NCI-H510A (cell line): Measurements from ENCODE around the gene DVL3.
"Not testable (repeated sequence)": the region's sequence is repeated elsewhere in the genome, so short reads cannot be mapped to it uniquely, and the experiment has no call there.

Experiments
- DNase-seq: peaks from one replicate; lab custom pipeline; 2025; lab: John Stamatoyannopoulos, UW

The DVL3 gene

DNA sequence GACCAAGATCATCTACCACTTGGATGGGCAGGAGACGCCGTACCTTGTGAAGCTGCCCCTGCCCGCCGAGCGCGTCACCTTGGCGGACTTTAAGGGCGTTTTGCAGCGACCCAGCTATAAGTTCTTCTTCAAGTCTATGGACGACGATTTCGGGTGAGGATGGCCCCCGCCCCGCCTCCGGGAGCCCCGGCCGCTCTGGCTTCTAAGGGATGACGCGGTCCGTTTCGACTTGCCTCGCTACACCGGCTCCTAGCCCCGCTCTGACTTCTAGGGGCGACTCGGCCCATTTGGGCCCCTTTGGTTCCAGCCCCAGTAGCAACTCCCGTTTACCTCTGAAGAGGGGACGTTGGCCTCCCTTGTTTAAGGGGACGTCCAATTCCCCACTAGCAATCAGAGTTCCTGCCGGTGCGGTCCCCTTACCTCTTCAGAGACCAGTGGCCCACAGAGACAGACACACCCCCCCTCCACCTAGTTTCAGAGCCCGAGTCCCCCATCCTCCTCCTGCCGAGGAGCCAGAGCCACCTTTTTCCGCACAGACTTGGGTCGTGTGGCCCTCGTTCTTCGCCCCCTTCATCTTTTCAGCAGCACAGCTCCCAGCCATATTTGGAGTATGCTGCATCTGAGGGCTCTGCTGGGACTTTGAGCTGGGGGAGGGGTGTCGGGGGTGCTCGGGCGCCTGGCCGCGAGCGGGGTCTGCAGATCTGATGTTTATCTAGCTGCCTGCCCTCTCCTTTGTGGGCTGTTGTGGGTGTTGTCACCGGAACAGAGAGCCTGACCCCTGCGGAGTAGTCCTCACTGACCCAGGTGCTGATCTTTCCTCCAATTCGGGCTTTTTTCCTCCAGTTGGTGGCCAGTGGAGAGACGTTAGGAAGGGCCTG is 706 bp downstream of the DVL3 start:
- DNase-seq: no peak

DNA sequence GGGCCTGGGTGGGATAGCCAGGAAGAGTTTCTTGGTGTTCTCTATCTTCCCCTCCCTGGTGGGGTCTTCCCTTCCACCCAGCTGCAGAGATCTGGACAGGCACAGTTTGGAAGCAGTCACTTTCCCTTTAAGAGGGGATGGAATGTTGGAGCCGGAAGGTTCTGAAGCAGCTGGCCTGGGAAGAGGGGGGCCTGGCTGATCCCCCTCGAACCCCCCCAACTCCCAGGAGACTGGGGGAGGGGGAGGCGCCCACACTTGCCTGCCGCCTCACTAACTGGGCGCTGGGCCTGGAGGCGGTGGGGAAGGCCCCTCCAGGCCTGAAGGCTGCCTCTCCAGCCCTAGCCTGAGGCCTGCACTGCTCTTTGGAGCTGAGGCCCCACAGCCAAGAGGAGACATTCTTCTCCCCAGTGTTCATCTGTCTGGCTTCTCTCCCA is 1.4 kb downstream of the DVL3 start:
- DNase-seq: no peak

DNA sequence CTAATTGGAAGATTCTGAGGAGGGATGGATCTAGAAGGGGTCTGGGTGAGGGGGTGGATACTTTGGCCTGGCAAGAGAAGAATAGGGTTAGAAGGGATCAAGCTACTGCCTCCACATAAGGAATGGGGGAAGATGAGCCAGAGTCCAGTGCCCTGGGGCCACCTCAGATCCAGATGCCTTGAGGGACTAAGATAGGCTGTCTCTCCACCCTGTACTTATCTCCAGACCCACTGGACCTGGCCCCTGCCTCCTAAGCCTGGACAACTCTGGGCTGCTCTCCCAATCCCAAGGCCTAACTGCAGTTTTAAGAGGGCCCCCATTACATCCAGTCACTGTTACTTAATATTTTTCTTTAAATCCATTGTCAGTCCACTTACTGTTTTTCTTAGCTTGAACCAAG is 2.0 kb downstream of the DVL3 start:
- DNase-seq: no peak

DNA sequence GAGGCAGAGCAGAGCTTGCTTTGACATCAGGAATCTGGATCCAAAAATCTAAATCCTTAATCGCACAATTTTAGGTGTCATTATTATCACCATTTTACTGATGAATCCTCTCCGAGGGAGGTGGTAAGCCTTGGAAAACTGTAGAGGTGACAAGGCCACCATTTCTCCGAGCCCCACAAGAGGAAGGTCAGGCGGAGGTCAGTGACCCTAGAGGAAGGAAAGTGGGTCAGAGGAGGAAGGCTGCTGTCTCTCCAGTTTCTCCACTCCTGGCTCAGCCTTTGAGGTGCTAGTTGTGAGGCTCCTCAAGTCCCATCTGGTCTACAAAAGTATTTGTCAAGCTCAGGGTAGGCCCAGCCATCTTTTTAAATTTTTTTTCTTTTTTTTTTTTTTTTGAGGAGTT is 3.2 kb downstream of the DVL3 start:
- DNase-seq: no peak

DNA sequence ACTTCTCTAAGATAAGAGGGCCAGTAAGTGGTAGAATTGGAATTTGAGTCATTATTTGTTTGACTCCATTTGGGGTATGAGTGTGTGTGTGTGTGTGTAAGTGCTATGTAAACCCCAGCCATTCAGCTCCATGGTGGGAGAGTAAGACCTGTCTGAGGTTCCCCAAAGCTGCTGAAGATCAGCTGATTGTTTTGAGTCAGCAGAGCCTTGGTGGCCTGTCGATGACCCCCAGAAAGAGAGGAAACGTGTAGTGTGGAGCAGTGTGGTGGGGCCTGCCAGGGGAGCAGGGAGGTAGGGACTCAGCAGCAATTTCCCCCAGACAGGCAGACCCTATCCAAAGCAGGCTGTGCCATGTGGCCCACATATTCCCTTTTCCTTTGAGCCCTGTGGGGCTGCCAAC is 5.3 kb downstream of the DVL3 start:
- DNase-seq: no peak

DNA sequence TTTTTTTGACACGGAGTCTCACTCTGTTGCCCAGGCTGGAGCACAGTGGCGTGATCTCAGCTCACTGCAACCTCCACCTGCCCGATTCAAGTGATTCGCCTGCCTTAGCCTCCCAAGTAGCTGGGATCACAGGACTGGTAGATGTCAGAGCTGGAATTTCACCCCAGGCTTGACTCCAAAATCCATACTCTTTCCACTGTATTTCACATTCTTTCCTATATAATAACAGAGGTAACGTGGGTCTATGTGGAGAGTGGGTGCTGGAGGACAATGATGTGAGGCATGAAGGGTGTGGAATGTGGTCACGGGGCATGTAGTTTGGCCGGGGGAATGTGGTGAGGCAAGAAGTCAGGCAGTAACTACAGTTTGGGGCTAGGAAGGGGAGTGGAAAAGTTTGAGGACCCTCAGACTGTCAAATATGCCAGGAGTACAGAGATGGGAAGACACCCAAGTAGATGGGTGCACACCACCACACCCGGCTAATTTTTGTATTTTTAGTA is 7.4 kb downstream of the DVL3 start:
- DNase-seq: not testable (repeated sequence)

DNA sequence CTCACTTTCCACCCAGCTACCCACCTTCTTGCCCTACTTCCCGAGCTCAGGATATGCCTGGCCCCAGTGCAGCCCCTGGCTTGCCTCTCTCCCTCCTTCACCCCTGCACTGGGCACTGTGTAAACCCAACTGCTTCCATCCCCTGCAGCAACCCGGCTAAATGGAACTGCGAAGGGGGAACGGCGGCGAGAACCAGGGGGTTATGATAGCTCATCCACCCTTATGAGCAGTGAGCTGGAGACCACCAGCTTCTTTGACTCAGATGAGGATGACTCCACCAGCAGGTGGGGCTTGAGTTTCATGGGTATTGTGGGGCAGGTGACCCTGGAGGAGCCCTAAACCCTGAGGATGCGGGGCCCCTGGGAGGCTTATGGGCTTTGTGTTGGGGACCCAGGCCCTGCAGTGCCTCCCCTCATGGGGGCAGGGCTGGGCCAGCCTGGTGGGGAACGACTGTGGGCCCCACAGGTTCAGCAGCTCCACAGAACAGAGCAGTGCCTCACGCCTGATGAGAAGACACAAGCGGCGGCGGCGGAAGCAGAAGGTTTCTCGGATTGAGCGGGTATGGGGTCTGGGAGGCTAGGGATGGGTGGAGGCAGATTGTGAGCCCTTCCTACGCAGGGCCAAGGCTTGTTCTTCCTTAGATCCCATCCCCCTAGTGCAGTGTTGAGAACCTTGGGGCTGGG is 9.6 kb downstream of the DVL3 start:
- DNase-seq: no peak

DNA sequence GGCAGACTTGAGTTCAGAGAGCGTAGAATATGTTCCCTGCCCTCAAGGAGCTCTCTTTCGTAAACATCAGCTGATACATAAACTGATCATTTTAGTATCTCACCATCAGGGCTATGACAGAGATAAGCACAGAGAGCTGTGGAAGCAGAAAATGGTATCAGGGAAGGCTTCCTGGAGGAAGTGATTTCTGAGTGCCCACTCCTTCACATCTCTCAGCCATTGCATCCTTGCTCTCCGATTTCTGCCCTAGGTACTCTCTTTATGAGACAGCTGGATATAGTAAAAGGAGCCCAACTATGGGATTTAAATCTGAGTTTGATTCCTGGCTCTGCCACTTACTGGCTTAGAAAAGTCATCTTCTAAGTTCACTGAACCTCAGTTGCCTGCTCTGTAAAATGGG is 10.4 kb downstream of the DVL3 start:
- no peak for DNase-seq

DNA sequence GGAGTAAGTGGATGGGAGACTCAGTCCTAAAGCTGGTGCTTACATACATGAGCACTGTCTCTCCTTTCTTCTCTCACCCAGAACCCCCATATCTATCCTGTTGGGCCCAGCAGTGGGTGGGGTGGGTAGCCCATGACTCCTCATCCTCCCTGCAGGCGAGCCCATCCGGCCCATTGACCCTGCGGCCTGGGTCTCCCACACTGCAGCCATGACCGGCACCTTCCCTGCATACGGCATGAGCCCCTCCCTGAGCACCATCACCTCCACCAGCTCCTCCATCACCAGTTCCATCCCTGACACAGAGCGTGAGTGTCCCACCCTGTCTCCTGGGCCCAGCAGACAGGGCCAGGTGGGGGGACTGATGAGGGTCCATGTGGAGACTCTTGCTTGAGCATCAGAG is 11.5 kb downstream of the DVL3 start:
- DNase-seq: no peak

DNA sequence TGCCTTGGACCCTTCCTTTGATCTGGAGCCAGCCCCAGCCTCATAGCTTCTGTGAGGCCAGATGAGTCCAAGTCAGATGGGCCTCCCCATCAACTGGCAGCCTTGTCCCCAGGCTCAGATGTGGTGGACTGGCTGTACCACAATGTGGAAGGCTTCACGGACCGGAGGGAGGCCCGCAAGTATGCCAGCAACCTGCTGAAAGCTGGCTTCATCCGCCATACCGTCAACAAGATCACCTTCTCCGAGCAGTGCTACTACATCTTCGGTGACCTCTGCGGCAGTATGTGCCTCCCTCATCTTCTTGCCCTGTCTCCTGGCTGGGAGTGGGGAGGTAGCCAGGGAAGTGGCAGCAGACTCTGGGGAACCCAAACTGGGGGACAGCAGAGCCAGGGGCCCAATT is 12.6 kb downstream of the DVL3 start:
- no peak for DNase-seq

DNA sequence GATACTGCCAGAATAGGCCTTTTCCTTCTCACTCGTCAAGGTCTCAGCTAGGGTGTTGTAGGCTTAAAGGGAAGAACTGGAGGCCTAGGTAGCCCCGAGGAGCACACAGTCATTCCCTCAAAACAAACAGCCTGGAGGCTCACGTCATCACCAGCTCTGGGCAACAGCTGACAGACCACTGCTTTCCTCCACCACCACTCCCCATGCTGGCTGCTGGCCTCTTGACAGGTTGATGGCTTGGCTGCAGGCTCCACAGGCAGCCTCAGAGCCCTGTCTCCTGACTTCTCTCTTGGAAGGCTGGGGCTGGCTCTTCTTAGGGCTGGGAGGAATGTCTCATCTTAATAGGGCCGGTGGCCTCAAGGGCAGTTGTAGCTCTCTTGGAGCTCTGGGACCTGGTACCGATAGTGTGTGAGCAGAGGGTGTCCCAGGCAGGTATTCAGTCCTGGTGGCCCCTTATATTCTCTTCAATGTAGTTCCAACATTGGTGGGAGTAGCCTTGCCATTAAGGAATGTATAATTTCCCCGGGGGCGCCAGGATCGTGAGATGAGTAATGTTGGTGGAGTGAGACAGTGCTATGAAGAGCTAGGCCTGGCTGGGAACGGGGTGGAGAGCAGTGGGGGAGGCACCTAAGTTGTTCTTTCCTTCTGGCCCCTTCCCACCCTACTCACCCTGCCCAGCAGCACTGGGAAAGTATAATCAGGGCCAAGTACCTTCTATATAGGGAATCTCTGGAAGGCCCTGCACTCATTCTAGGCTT is 13.4 kb downstream of the DVL3 start:
- no peak for DNase-seq

DNA sequence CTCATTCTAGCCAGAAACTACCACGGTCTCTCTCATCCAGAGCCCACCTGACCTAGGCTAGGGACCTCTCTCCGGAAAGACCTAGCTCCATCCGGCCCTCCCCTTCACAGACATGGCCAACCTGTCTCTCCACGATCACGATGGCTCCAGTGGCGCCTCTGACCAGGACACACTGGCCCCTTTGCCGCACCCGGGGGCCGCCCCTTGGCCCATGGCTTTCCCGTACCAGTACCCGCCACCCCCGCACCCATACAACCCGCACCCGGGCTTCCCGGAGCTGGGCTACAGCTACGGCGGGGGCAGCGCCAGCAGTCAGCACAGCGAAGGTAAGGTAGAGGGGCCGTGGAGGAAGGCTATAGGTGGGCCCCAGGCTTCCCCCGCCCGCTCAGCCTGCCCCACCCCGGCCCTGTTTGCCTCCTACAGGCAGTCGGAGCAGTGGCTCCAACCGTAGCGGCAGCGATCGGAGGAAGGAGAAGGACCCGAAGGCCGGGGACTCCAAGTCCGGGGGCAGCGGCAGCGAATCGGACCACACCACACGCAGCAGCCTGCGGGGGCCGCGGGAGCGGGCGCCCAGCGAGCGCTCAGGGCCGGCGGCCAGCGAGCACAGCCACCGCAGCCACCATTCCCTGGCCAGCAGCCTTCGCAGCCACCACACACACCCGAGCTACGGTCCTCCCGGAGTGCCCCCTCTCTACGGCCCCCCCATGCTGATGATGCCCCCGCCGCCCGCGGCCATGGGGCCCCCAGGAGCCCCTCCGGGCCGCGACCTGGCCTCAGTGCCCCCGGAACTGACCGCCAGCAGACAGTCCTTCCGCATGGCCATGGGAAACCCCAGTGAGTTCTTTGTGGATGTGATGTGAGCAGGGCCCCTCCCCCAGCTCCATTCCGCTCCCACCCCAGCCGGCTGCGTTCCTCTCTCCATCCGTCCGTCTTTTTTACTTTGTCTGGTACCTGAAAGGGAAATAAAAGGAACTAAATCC is 15.0 kb downstream of the DVL3 start:
- no peak for DNase-seq

DNA sequence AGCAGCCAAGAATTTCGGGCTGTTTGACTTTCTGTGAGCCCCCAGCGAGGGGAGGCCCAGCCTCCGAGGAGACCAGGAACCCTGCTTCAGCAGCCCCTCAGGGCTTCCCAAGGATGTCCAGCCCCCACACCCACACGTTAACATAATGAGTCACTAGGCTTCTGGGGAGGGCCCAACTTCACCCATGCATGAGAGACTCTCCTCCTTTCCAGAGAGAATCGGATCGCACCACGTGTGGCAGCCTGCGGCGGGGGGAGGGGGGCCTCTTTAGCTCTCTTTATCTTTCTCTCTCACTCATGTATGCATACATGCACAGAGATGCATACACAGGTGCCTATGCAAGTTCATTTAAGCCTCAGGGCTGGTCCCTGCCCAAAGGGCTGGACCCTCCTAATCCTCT is 16.4 kb downstream of the DVL3 start:
- no peak for DNase-seq

DNA sequence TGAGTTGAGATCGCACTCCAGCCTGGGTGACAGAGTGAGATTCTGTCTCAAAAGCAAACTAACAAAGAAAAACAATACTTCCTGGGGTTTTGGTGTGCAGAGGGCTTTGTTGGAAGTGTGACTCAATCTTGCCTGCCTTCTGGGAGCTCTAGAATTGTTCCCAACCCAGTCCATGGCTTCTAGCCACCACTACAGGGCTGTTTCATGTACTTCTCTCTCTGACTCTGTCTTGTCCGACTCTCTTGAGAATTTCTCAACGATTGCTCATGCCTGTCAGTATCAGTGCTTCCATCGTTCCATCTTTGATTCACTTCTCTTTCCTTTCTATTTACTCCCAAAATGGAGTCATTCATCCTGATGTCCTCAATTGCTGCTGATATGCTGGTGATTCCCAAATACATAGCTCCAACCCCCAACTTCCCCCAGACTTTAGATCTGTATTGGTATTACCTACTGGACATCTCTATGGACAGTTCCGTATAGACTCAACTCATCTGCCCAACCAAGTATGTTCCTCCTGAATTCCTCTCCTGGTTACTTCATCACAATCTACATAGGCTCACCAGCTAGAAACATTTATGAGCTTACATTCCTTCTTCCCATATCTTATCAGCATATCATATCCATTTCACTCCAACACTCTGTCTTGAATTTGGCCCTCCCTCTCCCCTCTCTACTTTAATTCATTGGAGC is 17.6 kb downstream of the DVL3 start:
- DNase-seq: no peak

DNA sequence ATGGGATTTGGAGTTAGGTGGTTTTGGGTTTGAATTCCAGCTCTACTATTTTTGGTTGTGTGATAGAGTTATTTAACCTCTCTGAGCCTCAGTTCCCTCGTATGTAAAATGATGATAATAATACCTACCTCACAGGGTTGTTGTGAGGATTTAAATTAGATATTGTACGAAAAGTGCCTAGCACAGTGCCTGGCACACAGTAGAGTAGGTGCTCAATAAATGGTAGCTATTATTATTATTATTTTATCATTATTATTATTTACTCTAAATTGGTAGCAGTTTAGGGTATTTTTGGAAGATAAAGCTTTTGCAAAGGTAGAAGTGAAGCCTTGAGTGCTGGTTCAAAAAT is 18.2 kb downstream of the DVL3 start:
- DNase-seq: no peak

DNA sequence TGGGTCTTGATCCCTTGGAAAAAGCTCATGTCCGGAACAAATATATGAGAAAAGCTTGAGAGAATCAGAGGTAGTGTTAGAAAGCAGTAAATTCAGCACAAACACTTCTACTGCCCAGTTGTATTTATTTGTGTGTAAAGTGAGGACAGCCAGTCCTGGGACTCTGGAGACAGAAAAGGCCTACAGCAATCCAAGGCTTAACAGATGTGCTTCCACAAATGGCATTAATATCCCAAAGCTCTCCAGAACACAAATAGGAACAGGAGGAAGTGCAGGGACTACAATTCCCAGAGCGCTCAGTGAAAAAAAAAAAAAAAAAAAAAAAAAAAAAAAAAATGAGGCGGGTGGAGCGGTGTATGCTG is 19.1 kb downstream of the DVL3 start:
- no peak for DNase-seq

DNA sequence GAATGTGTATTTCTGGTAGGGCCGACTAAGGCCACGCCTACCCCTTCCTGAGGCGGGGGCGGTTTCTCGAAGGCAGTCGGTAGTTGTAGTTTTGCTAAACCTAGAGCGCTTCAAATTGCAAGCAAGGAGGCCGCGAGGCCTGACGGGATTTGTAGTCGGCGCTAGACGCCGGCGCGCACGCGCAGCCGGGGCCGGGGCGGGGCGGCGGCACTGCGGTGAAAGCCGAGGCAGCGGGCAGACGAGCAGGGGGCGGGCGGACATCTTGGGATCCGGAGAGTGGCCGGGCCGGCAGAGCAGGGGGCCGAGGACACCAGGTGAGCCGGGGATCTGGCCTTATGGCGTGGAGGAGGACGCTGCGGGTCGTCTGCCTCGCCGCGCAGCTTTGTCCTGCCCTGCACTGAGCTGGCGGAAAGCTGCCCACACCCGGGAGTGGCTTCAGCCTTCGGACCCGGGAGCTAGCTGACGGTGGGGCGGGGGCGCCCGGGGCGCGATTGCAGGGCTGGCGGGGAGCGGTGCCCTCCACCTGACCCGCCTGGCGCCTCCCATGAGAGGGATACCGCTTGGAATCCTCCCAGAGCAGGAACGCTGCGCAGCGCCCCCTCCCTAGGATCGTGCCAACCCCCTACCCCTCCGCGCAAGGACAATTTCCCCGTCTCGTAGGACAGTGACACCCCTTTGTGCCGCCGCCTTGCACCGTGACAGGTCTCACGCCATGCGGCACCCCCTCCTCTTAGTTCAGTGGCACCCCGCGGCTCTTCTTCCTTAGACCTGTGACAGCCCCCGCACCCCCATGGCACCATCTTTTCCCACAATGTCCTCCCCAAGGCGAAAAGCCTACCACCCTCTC is 19.7 kb downstream of the DVL3 start, which contains the start of gene AP2M1:
Gene AP2M1 (plus strand): TSS at position 210 of the 847 bp plus-strand sequence. CDS start 2,139 bp downstream, outside the sequence.
- DNase-seq: peak; percentile 94

DNA sequence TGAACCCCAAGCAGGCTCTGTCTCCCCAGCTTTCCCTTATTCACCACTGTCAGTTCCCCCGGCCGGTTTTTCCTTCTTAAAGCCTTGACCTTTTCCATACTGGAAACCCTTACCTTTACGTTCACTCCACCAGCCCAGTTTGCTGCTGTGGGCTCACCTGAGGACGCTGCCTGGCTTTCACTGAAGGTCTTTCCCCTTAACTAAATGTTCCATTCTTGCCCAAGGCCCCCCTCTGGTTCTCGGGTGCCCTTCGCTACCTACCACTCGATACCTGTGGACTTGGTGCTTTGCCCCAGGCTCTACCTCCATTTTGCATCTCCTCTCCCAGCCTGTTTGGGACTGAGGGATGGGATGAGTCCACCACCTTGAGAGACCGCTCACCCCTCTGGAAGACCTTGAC is 20.3 kb downstream of the DVL3 start:
- no peak for DNase-seq

DNA sequence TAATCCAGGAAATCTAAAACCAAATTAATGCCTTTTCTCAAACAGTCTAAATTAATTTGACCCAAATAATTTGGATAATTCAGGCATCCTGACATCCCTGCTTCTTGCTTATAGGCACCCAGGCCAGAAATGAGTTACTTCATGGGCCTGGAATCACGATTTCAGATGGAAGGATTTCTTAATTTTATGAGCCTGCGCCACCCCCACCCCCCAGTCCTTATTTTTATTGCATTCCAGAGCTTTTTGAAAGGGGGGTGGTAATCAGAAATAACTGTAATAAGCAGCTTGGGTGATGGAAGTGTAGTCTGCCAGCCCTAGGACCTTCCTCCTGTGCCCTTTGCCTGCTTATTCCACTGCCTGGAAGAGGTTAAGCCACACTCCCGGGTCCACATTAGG is 20.8 kb downstream of the DVL3 start:
- no peak for DNase-seq
